Activated T-cell treated with anti-CD3 and anti-CD28 coated beads, Interleukin-2, amount 50 U/mL, for 48 hours (primary cell): Measurements from ENCODE around the gene PIK3R4.

Experiments used
- DNase-seq, 2 experiments: peaks; one replicate each; pipeline ENCODE4 v3.0.0-alpha.2; 2020

The PIK3R4 gene

DNA sequence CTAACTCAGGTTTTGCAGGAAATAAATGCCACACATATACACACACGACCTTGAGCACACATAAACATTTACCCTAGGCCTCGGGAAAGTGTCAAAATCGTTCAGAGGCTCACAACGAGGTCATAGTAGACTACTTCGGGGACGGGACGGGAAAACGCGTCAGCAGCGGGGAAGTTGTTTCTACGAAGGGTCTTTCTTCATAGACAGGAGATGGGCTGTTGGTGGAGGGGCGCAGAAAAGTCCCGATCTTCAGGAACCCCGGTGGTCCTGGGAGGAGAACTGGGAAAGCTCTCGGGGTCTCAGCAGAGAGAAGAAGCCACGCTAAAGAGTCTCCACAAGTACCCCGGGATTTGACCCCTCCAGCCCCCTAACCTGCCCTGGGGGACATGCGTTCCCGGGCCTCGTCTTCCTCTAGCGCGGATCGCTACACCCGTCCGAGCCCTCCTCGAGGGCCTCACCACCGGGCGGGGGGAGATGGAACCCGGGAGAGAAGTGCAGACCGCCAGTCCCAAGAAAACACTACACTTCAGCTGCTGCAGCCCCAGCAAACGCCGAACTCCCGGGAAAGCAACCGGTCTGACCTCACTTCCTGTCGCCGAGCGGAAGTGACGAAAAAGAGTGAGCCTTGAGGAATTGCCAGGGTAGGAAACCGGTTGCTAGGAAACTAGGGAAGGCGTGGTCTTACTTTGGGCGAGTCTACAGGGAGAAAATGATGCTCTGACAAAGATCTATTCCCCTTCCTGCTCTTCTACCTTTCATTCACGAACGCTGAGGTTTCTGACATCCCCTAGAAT, at the start of gene PIK3R4:
Gene PIK3R4, minus strand, starts transcription at position 584 of the 794 bp plus-strand sequence. CDS start 1,611 bp downstream, outside the sequence.
- peak; percentile 93 to 94 for DNase-seq

DNA sequence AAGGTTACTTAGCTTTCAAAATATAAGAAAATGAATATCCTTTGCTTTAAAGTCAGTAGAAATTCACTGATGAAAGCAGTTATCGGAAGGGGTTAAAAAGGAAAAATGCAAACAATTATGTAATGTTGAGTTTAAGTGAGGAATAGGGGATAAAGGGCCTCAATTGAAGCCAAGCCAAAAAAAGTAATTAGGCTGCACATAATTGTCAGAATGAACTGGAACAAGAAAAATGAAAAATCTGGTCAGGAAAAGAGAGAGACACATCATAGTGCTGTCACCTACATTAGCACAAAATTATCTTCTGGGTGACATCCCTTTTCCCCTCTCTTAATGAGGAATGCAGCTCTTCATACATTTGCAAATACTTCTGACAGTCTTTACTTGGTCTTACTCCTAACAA, 48.8 kb upstream of the PIK3R4 start:
- DNase-seq = no peak

DNA sequence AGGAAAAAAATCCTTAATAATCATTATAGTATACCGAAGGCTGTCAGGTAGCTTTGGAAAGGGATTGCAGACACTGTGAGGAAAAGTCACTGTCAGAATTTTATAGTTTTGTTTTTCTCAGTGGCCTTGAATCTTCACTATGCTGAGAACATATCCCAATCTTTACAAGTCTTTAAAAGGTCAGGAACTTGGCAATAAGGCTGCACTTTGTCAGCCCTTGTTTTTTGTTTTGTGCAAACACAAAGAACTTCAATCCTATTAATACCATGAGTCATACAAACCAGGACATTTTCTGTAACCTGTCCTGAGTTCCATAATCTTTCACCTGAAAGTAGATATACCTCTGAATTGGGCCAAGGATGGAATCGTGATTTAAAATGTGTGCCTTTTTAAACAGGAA, 45.6 kb upstream of the PIK3R4 start:
- DNase-seq = no peak

DNA sequence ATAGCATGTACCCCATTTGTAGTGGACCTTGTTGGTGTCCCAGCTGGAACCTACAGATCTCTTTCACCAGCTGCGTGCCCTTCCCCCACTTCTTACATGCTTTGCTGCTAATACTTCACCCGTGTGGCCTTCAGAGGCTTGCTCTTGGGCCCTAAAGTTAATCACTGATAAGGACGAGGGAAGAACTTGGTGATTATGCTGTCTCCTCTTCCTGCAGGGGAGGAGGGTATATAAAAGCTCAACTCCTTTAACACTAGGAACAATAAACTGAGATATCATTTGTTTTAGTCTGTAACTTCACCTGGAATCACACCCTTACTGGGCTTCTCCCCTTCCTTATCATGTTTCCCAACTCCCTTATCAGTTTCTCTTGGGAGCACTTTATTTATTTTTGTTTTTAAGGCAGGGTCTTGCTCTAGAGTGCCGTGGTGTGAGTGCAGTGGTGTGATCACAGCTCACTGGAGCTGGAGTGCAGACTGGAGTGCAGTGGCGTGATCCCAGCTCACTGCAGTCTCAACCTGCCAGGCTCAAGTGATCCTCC, 43.2 kb upstream of the PIK3R4 start:
- DNase-seq = no peak

- DNase-seq = no peak
Observed at GRCh38 chr3:130787422-130788068, 40.9 kb upstream of the PIK3R4 start.

- DNase-seq = no peak
Observed at GRCh38 chr3:130786306-130786705, 39.7 kb upstream of the PIK3R4 start.

DNA sequence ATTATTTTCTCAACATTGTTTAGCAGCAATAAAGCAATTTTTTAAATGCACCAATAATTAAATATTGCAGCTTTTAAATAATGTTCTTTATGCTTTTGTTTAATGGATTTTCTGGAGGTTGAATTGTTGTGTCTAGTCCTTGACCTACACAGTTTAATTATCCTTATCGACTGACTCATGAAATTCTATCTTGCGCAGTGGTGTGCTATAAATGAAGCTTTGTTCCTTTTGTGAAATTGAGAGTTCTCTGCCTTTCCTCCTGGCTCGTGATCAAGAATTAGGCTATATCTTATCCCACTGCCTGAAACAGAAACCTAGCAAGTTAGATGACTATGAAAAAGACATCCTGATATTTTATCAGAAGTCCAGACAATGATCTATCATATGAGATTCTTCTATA, 37.0 kb upstream of the PIK3R4 start:
- no peak for DNase-seq

DNA sequence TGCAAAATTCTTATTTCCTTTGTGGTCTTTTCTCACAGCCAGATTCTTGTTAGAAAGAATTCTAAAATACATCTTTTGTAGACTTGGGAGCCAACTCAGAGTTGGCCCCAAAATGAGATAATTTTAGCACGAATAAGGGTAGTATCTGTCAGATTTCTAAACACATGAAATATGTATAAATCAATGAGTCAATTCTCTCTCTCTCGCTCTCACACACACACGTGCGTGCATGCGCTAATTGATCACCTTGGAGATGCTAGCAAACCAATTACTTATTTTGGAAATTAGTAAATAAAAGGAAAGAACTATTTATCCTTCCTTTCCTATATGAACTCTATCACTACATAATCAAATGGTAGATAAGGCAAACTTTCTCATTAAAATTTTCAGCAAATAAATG, 32.9 kb upstream of the PIK3R4 start:
- no peak for DNase-seq

DNA sequence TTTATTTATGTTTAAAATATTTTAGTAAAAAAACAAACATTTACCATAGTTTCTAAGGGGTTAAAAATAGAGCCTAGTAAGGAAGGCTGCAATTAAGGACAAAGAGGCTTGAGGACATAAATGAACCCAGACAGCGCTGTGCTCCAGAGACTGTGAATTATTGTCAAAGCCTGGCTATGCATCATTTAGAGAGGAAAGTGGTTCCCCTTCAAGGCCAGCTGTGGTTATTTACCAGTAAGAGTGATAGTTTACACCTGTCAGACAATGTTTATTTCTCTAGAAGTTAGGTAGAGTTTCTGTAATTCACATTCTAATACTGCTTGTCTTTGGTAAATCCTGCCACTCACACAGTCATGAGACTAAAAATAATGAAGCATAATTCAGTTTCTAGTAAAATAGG, 32.4 kb upstream of the PIK3R4 start:
- DNase-seq = no peak

DNA sequence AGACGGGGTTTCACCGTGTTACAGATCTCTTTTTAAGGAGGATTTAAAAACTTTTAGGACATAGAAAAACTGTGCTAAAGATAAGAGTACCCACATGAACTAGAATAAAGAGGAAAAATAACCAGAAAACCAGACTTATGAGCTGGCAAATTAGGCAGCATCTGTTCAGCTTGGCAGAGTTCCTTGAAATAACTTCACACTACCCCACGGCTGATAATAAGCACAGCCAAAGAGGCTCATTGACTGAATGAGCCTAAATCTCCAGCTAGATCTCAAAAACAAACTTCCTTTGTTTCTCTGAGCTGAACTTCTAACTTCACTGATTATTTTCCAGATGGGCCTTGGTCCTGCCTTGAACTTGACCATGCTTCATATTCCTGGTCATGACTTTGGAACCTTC, 26.7 kb upstream of the PIK3R4 start:
- DNase-seq = no peak

DNA sequence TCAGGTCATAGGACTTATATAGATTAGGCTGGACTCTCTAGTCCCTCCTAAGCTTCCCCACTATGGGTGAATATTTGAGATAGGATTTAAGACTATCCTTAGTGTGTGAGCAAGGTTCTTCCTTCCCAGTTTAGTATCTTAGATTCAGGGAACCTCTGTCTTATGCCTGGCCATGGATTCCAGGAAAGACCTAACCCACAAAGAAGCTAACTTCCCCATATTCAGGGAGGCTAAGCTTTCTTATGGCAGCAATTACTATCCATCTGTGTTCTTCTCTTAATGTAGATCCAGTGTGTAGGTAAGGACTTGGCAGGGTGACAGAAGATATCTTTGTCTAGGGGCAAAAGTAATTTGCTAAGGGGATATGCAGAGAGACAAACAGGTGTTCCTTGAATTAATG, 25.5 kb upstream of the PIK3R4 start:
- no peak for DNase-seq

GRCh38 chr3:130770644-130771043, 24.0 kb upstream of the PIK3R4 start:
- no peak for DNase-seq

GRCh38 chr3:130761730-130762311, 15.2 kb upstream of the PIK3R4 start:
- no peak for DNase-seq

DNA sequence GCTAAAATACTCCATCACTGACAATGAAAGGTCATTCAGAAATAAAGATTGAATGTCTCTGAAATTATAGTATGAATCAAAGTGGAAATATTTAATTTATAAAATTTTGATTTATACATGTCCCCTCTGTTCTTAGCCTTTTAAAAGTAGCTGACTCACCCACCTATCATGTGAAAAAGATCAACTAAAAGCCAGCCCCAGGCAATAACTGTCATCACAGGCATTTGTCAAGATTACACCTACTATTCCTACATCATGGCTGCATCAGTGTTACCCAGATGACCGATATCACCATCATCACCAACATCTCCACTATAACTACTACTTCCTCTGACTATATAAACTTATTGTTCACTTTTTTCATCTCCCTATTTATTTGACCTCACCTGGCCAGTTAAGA, 14.3 kb upstream of the PIK3R4 start:
- DNase-seq = no peak

GRCh38 chr3:130759692-130760338, 13.2 kb upstream of the PIK3R4 start:
- peak; percentile 51 to 58 for DNase-seq

DNA sequence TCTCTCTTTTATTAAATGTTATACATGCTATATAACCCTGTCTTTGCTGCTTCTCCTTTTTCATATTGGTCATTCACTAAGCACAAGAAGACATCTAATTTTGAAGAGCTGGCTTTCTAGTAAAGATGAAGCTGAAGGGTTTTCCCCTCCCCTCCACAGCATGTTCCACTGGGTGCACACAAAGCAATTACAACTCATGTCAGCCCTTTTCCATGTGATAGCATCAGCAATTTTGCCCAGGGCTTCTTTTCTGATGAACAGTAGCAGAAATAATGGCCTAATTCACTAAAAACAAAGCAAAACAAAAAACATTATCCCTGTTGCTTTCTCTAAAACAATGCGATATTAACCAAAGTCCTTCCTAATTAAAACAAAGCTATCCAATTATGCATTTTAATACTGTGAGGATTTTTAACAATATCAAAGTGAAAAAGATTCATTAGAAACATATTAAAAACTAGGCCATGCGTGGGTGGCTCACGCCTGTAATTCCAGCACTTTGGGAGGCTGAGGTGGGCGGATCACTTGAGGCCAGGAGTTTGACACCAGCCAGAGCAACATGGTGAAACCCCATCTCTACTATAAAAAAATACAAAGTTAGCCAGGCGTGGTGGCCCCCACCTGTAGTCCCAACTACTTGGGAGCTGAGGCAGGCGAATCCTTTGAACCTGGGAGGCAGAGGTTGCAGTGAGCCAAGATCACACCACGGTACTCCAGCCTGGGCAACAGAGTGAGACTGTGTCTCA, 12.2 kb upstream of the PIK3R4 start:
- DNase-seq = no peak

DNA sequence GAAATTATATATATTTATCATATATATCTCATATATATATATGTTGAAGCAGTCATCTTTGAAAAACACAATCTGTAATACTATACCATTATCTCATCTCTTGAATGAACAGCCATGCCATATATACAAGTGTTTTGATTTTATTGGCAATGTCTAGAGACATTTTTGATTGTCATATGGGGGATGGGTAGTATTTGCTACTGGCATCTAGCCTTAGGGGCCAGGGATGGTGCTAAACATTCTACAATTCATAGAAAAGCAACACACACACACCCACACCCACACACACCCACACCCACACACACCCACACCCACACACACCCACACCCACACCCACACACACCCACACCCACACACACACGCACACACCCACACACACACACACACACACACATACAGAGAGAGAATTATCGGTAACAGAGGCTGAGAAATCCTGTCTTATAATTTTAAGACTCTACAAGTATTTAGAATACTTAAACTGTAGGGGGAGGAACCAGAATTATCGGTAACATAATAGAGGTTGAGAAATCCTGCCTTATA, 11.1 kb upstream of the PIK3R4 start:
- no peak for DNase-seq

GRCh38 chr3:130755666-130756065, 9.0 kb upstream of the PIK3R4 start:
- DNase-seq = no peak

GRCh38 chr3:130748981-130749380, 2.4 kb upstream of the PIK3R4 start:
- DNase-seq = no peak

DNA sequence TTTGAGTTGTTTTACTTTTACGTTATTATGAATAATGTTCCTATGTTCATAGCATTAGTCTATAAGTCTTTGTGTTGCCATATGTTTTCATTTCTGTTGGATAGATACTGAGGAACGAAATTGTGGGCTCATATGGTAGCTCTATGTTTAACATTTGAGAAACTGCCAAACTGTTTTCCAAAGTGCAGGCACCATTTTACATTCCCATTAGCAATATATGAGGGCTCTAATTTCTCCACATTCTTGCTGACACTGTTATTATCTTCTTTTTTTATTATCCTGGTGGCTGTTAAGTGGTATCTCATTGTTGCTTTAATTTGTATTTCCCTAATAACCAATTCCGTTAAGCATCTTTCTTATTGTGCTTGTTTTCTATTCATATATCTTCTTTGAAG, 1.8 kb upstream of the PIK3R4 start:
- no peak for DNase-seq

DNA sequence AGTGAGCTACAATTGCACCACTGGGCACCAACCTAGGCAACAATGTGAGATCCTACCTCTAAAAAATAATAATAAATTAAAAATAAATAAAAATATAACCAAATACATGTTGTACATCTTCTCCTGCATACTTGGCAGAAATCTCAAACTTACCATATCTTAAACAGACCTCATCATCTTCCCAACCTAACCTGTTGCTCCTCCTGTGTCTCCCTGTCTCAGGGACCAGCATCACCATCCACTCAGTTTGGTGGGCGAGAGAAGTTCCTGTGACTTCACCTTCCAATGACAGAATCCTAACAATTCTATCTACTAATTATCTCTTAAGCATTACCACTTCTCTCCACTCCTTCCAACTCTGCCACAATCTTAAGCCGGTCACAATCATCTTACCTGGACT, 3.3 kb downstream of the PIK3R4 start:
- DNase-seq = no peak

DNA sequence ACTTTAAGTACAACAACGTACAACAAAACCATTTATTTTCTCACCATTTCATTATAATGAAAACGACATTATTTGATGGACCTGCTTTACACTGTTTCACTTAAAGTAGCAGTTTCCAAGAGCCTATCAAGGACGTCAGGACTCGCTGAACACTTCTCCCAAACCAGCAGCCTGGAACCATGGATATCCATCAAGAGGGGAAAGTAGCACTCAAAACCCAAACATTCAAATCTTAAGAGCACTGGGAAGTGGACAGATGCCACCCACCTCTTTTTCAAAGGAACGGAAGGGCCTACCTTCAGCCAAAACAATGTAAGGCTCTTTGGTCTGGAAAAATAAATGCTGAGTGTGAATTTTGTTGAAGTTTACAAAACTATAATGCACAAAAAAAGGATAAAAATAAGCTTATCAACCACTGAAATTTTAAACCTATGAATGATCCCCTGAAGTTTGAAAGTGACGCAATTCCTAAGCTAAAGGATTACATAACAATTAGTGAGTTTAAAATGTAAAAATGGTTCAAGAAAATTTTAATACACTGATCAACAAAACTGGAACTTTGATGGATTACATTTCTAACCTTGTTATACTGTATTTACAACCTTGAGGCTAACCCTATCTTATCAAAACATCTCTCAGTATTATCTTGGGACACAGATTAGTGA, 4.6 kb downstream of the PIK3R4 start:
- no peak for DNase-seq
